HCT116 (cell line): ENCODE results near the gene SNX3. TPM values are rescaled to one million over a fixed set of nuclear protein-coding genes. Genes with fewer than 3 reads are reported as not detected.

ENCODE experiments used
- ATAC-seq: fragments of 200-7000 bp; cut with Tn5 transposase; 2 replicates; pipeline ENCODE4 v1.9.1; 2020; ENCODE audit warnings: mild to moderate bottlenecking, moderate library complexity
- BruUV-seq: library from RNA; stranded (reverse); fragments of 400-500 nt; replicated peaks from 2 replicates; lab custom pipeline; 2021; lab: Mats Ljungman, UMichigan
- CTCF ChIA-PET: fragments of 300-600 bp; sonication (Branson Sonifier 250); formaldehyde crosslinking; loops from one replicate; lab custom pipeline; 2021; ENCODE audit warnings: antibody characterized with exemption; lab: Charles Lee
- POLR2A ChIA-PET: fragments of 300-600, 350-600 bp; sonication (Branson Sonifier 250); formaldehyde crosslinking; loops from one replicate; lab custom pipeline; 2021; ENCODE audit warnings: antibody characterized with exemption; lab: Charles Lee
- RAD21 ChIA-PET, 2 experiments: fragments of 300-600 bp; sonication (Branson Sonifier 250); formaldehyde crosslinking; loops; one replicate each; lab custom pipeline; 2023; ENCODE audit warnings: low total read pairs in 2 of 2; ENCODE audit not compliant: uncharacterized antibody in 2 of 2, unreplicated experiment in 2 of 2, low non-redundant PET in 1 of 2; lab: Charles Lee
- DNase-seq: peaks from one replicate; pipeline ENCODE4 v3.0.0-alpha.2; 2010; ENCODE audit warnings: low read depth, low spot score
- H2AFZ ChIP-seq: fragments of 200-600 bp; shearing (Covaris generic), sonication (generic); 2 replicates; pipeline ENCODE4 v1.6.1; 2017; ENCODE audit warnings: low read depth, mixed run types, mixed read lengths, antibody characterized with exemption, low read length; ENCODE audit not compliant: poor library complexity, severe bottlenecking
- H3K27ac ChIP-seq: 2 replicates; pipeline ENCODE4 v1.5.1; 2012; ENCODE audit warnings: low read depth, low read length
- H3K27me3 ChIP-seq: fragments of 200-600 bp; sonication (generic); 2 replicates; pipeline ENCODE4 v1.6.1; 2016; ENCODE audit warnings: mixed run types, low read length, mixed read lengths; ENCODE audit not compliant: insufficient read depth
- H3K36me3 ChIP-seq, 2 experiments: fragments of 200-500 bp in 1 of 2; fragments of 200-600 bp in 1 of 2; sonication (Bioruptor generic) in 1 of 2; sonication (generic) in 1 of 2; 2 replicates each; pipeline versions ENCODE4 v1.5.1 to v1.6.1; 2014 to 2016; ENCODE audit warnings: low read length in 2 of 2, inconsistent platforms in 1 of 2, mixed read lengths in 1 of 2, mixed run types in 1 of 2; ENCODE audit not compliant: insufficient read depth in 2 of 2, control insufficient read depth in 1 of 2
- H3K4me1 ChIP-seq, 2 experiments: fragments of 200-600 bp in 1 of 2; sonication (generic) in 1 of 2; 2 replicates each; pipeline versions ENCODE4 v1.5.1 to v1.6.1; 2012 to 2017; ENCODE audit warnings: low read length in 2 of 2, inconsistent platforms in 1 of 2, mild to moderate bottlenecking in 1 of 2, mixed read lengths in 1 of 2, mixed run types in 1 of 2, moderate library complexity in 1 of 2; ENCODE audit not compliant: insufficient read depth in 2 of 2, control insufficient read depth in 1 of 2
- H3K4me2 ChIP-seq: fragments of 200-600 bp; sonication (generic); 2 replicates; pipeline ENCODE4 v1.6.1; 2017; ENCODE audit warnings: mixed run types, low read length, mixed read lengths
- H3K4me3 ChIP-seq, 2 experiments: fragments of 200-600 bp in 1 of 2; sonication (generic) in 1 of 2; replicated peaks in 1 of 2; 2 replicates each; pipeline ENCODE4 v1.5.1; 2011 to 2016; ENCODE audit warnings: low read length in 2 of 2, control low read depth in 1 of 2, low read depth in 1 of 2, mild to moderate bottlenecking in 1 of 2, mixed read lengths in 1 of 2, mixed run types in 1 of 2
- H3K79me2 ChIP-seq: fragments of 200-600 bp; sonication (generic); 2 replicates; pipeline ENCODE4 v1.6.1; 2017; ENCODE audit warnings: mild to moderate bottlenecking, mixed run types, low read length, moderate library complexity, mixed read lengths; ENCODE audit not compliant: insufficient read depth
- H3K9ac ChIP-seq: fragments of 200-600 bp; sonication (generic); 2 replicates; pipeline ENCODE4 v1.6.1; 2016; ENCODE audit warnings: low read length, mixed read lengths
- H3K9me2 ChIP-seq: fragments of 200-600 bp; sonication (generic), shearing (Covaris generic); 2 replicates; pipeline ENCODE4 v1.6.1; 2017; ENCODE audit warnings: mixed run types, mild to moderate bottlenecking, moderate library complexity; ENCODE audit not compliant: insufficient read depth
- H3K9me3 ChIP-seq, 2 experiments: fragments of 200-500 bp in 1 of 2; fragments of 200-600 bp in 1 of 2; sonication (Bioruptor generic) in 1 of 2; sonication (generic) in 1 of 2; 2 replicates each; pipeline ENCODE4 v1.6.1; 2014 to 2017; ENCODE audit warnings: low read length in 2 of 2, mixed read lengths in 2 of 2, inconsistent platforms in 1 of 2, low read depth in 1 of 2, mild to moderate bottlenecking in 1 of 2, mixed run types in 1 of 2, moderate library complexity in 1 of 2; ENCODE audit not compliant: control insufficient read depth in 1 of 2, insufficient read depth in 1 of 2
- H4K20me1 ChIP-seq: fragments of 200-600 bp; sonication (generic), shearing (Covaris generic); 2 replicates; pipeline ENCODE4 v1.6.1; 2017; ENCODE audit warnings: mixed run types, mild to moderate bottlenecking, moderate library complexity; ENCODE audit not compliant: insufficient read depth
- CBX3 ChIP-seq: IDR thresholded peaks from 2 replicates; pipeline ENCODE4 v1.6.1; 2012; ENCODE audit warnings: low read depth
- CEBPB ChIP-seq: IDR thresholded peaks from 2 replicates; pipeline ENCODE4 v1.6.1; 2012; ENCODE audit warnings: low read depth
- CTCF ChIP-seq, 3 experiments: fragments of 200-600 bp in 1 of 3; sonication (generic) in 1 of 3; IDR thresholded peaks in 2 of 3; conservative IDR thresholded peaks in 1 of 3; 2 replicates each; pipeline ENCODE4 v1.5.1; 2012 to 2017; ENCODE audit warnings: low read depth in 2 of 3, low read length in 2 of 3, antibody characterized with exemption in 1 of 3, borderline replicate concordance in 1 of 3, control low read depth in 1 of 3, mild to moderate bottlenecking in 1 of 3, mixed read lengths in 1 of 3, mixed run types in 1 of 3, moderate library complexity in 1 of 3; ENCODE audit not compliant: insufficient read depth in 1 of 3
- EZH2 ChIP-seq: fragments of 200-600 bp; sonication (generic); IDR thresholded peaks from 2 replicates; pipeline ENCODE4 v1.6.1; 2017; ENCODE audit warnings: antibody characterized with exemption, mixed run types
- FOSL1 ChIP-seq: IDR thresholded peaks from 2 replicates; pipeline ENCODE4 v1.6.1; 2012; ENCODE audit warnings: low read depth
- MAX ChIP-seq: IDR thresholded peaks from 2 replicates; pipeline ENCODE4 v1.6.1; 2012
- POLR2AphosphoS5 ChIP-seq: IDR thresholded peaks from 2 replicates; pipeline ENCODE4 v1.6.1; 2011; ENCODE audit warnings: mild to moderate bottlenecking, low read depth, low read length, moderate library complexity
- SRF ChIP-seq: IDR thresholded peaks from 2 replicates; pipeline ENCODE4 v1.6.1; 2012; ENCODE audit warnings: low read depth
- YY1 ChIP-seq: IDR thresholded peaks from 2 replicates; pipeline ENCODE4 v1.6.1; 2011; ENCODE audit warnings: low read length, low read depth, moderate library complexity, mild to moderate bottlenecking; ENCODE audit not compliant: insufficient replicate concordance; ENCODE audit errors: extremely low read depth
- ZBTB33 ChIP-seq: IDR thresholded peaks from 2 replicates; pipeline ENCODE4 v1.6.1; 2011; ENCODE audit warnings: mild to moderate bottlenecking, low read length, moderate library complexity; ENCODE audit not compliant: insufficient replicate concordance; ENCODE audit errors: extremely low read depth
- ZNF274 ChIP-seq: fragments of 200-500 bp; sonication (Bioruptor generic); IDR thresholded peaks from 2 replicates; pipeline ENCODE4 v1.6.1; 2014; ENCODE audit warnings: mild to moderate bottlenecking, low read depth, low read length, inconsistent platforms
- intact Hi-C: fragments of 100-400 bp; cut with micrococcal nuclease; formaldehyde crosslinking; loops from 2 replicates; pipeline ENCODE4 v1.10.0; 2022
- total RNA-seq: library from RNA; stranded (reverse); gene quantifications from one replicate; pipeline ENCODE4 v1.2.1, GENCODE V29; 2021; ENCODE audit not compliant: unreplicated experiment

SNX3 gene
- total RNA-seq, 1 experiment from 2014 or later, result 111 TPM

GRCh38 chr6:108295676-108296075 is 34.8 kb upstream of the SNX3 start:
- Histone ChIP-seq H3K4me2 (peak overlapping the region; percentile 84), H3K27me3 (no peaks in the 10 kb centered on the region), H3K9me3 (no peaks in the 10 kb centered on the region), H3K27ac (peak overlapping the region; percentile 78), H3K4me1 (peaks cover 5 to 21% of the 10 kb centered on the region in 2 experiments), H3K36me3 (no peaks in the 10 kb centered on the region), H3K9ac (peak overlapping the region; percentile 80), H3K79me2 (no peaks in the 10 kb centered on the region; the same call in 1 of the 2 replicates), H3K4me3 (peak overlapping the region; percentile 67 to 82), H4K20me1 (no peaks in the 10 kb centered on the region), H2AFZ (peak overlapping the region; percentile 39), H3K9me2 (no peaks in the 10 kb centered on the region)
- no TSS peak for BruUV-seq
- POLR2A ChIA-PET, result interaction anchor here (1.7 kb wide), 1 partner anchor 34 kb away, joined by 6 read pairs; the partner anchor contains the start of gene SNX3
- intact Hi-C loops, result loop anchor here (2.0 kb wide), 1 partner anchor 35 kb away; the partner anchor contains the start of gene SNX3
- RAD21 ChIA-PET, result interaction anchor here in 1 of 2 experiments (0.7 kb wide), 1 partner anchor 174 kb away, joined by 3 read pairs; no protein-coding TSS in a partner anchor
- ATAC-seq (no peak), DNase-seq (no peak)
- CTCF ChIA-PET, result no interaction called here
- TF ChIP-seq YY1, result no peak
- TF ChIP-seq FOSL1, result no peak
- no peak for TF ChIP-seq EZH2
- TF ChIP-seq MAX, result no peak

- no peaks in the 10 kb centered on the region for H3K9me3 ChIP-seq
- peak within 1 kb of the TSS; percentile 67 for H2AFZ ChIP-seq
- H3K4me2 ChIP-seq, result peak within 1 kb of the TSS; percentile 84
- H4K20me1 ChIP-seq, result no peaks in the 10 kb centered on the region
- BruUV-seq, result TSS peak; percentile 82
- peaks cover 5 to 21% of the 10 kb centered on the region in 2 experiments for H3K4me1 ChIP-seq
- ChIA-PET POLR2A (interaction anchor here (0.9 to 1.7 kb wide), 2 partner anchors 30 to 34 kb away, joined by 3 to 6 read pairs; partner anchors contain the start of gene SNX3), CTCF (no interaction called here), RAD21 (no interaction called here)
- H3K27me3 ChIP-seq, result no peaks in the 10 kb centered on the region
- no peaks in the 10 kb centered on the region; the same call in 1 of the 2 replicates for H3K79me2 ChIP-seq
- H3K9me2 ChIP-seq, result no peaks in the 10 kb centered on the region
- intact Hi-C loops, result loop anchor here (2.0 kb wide), 1 partner anchor 34 kb away; the partner anchor contains the start of gene SNX3
- peak within 1 kb of the TSS; percentile 67 to 82 for H3K4me3 ChIP-seq
- peak within 1 kb of the TSS; percentile 80 for H3K9ac ChIP-seq
- H3K36me3 ChIP-seq, result no peaks in the 10 kb centered on the region
- peak; percentile 76 for DNase-seq
- peak within 1 kb of the TSS; percentile 78 for H3K27ac ChIP-seq
- ATAC-seq, result peak; percentile 93
- no peak for TF ChIP-seq CEBPB
- no peak for TF ChIP-seq EZH2
- peak; percentile 80 for TF ChIP-seq POLR2AphosphoS5
- peak; percentile 82 for TF ChIP-seq MAX
- TF ChIP-seq SRF, result no peak
- no peak for TF ChIP-seq ZNF274
- peak; percentile 50; the same call in 1 of the 2 replicates for TF ChIP-seq CBX3
- peak; percentile 9 for TF ChIP-seq ZBTB33
- peak; percentile 95 for TF ChIP-seq YY1
- TF ChIP-seq CTCF (IDR thresholded peaks at IDR 0.05 in 2 of 3, conservative IDR thresholded peaks at IDR 0.05 in 1 of 3; ENCODE audit: borderline replicate concordance in 1 of 3, insufficient read depth in 1 of 3, low read depth in 2 of 3, low read length in 2 of 3), result no peak
Measured at GRCh38 chr6:108294727-108295625, 34.1 kb upstream of the SNX3 start, which contains the start of gene AFG1L. Gene AFG1L (plus strand): TSS chr6:108295054. CDS start chr6:108295080, 26 bp downstream.
